ENCODE data around the gene ALDH1A3. TPM values are rescaled to one million over a fixed set of nuclear protein-coding genes. Genes with fewer than 3 reads are reported as not detected.

ALDH1A3 gene
- total and polyA plus RNA-seq, 2 donors (not counting 1 experiment from before 2014, with no cell fraction given), result not detected

GRCh38 chr15:100909565-100909964 lies 29.9 kb downstream of the ALDH1A3 start:
- H3K9ac ChIP-seq (ENCODE audit: low read length), result no peak overlapping the region
- no peaks in the 10 kb centered on the region for H3K79me2 ChIP-seq (ENCODE audit: control insufficient read depth, insufficient read depth, low read length)
- H3K4me2 ChIP-seq (replicated peaks; ENCODE audit: low read depth, low read length, poor library complexity, severe bottlenecking), result no peak overlapping the region
- ChIA-PET POLR2A (no interaction called here), CTCF (interaction anchor here (14.9 kb wide), 1 partner anchor 98 kb away, joined by 807 read pairs; no protein-coding TSS in a partner anchor)
- H3K4me3 ChIP-seq (ENCODE audit: control extremely low read depth in 1 of 5, extremely low read depth in 1 of 5, insufficient read depth in 1 of 5, low read depth in 2 of 5, low read length in 4 of 5), result no peak overlapping the region
- H3K27me3 ChIP-seq (replicated peaks in 1 of 4; ENCODE audit: control extremely low read depth in 1 of 4, control insufficient read depth in 3 of 4, insufficient read depth in 4 of 4, low read length in 3 of 4), result no peaks in the 10 kb centered on the region
- H3K4me1 Mint-ChIP-seq, result no peaks in the 10 kb centered on the region
- no peaks in the 10 kb centered on the region for H4K20me1 ChIP-seq (ENCODE audit: control insufficient read depth, insufficient read depth, low read length, poor library complexity, severe bottlenecking)
- H3K27ac Mint-ChIP-seq, result no peak overlapping the region
- DNase-seq (no peak), ATAC-seq (ENCODE audit: low read depth) (no peak)
- H3K4me3 Mint-ChIP-seq, result no peak overlapping the region
- peaks cover 2% of the 10 kb centered on the region for H3K9me3 Mint-ChIP-seq (ENCODE audit: insufficient read depth)
- no peaks in the 10 kb centered on the region for H3K4me1 ChIP-seq (ENCODE audit: control insufficient read depth in 2 of 2, insufficient read depth in 2 of 2, low read length in 2 of 2)
- peaks cover 10% of the 10 kb centered on the region for H3K27me3 Mint-ChIP-seq
- H2AFZ ChIP-seq (ENCODE audit: insufficient read depth, low read depth, low read length, poor library complexity, severe bottlenecking), result no peak overlapping the region
- H3K9me3 ChIP-seq (ENCODE audit: control extremely low read depth in 1 of 3, control insufficient read depth in 2 of 3, insufficient read depth in 1 of 3, low read length in 2 of 3), result peaks cover 0 to 1% (median 0%) of the 10 kb centered on the region in 3 donors
- intact Hi-C loops (cut with micrococcal nuclease), result no loop called here
- 100% methylated on average over 2 of the region's 4 CpGs for WGBS (ENCODE audit: insufficient coverage)
- no peak for TF ChIP-seq CTCF (IDR thresholded peaks at IDR 0.05)
- no peak for TF ChIP-seq EZH2 (IDR thresholded peaks at IDR 0.05; ENCODE audit: borderline replicate concordance, insufficient read depth, low read depth, low read length, poor library complexity, severe bottlenecking)
- no peaks in the 10 kb centered on the region for H3K36me3 ChIP-seq (replicated peaks in 1 of 2; ENCODE audit: control extremely low read depth in 1 of 2, control insufficient read depth in 1 of 2, extremely low read depth in 1 of 2, insufficient read depth in 2 of 2, low read length in 1 of 2)
- no peak overlapping the region for H3K27ac ChIP-seq (ENCODE audit: low read length in 2 of 2)

GRCh38 chr15:100909989-100910955 lies 30.6 kb downstream of the ALDH1A3 start:
- Mint-ChIP-seq H3K4me3 (no peak overlapping the region), H3K27ac (no peak overlapping the region), H3K4me1 (no peaks in the 10 kb centered on the region), H3K27me3 (peaks cover 10% of the 10 kb centered on the region), H3K9me3 (ENCODE audit: insufficient read depth) (peaks cover 2% of the 10 kb centered on the region)
- WGBS (ENCODE audit: insufficient coverage), result 92% methylated on average over 12 of the region's 12 CpGs
- Histone ChIP-seq H3K27ac (ENCODE audit: low read length in 2 of 2) (no peak overlapping the region), H3K4me3 (ENCODE audit: control extremely low read depth in 1 of 5, extremely low read depth in 1 of 5, insufficient read depth in 1 of 5, low read depth in 2 of 5, low read length in 4 of 5) (no peak overlapping the region), H2AFZ (ENCODE audit: insufficient read depth, low read depth, low read length, poor library complexity, severe bottlenecking) (no peak overlapping the region), H3K9ac (ENCODE audit: low read length) (no peak overlapping the region), H3K4me1 (ENCODE audit: control insufficient read depth in 2 of 2, insufficient read depth in 2 of 2, low read length in 2 of 2) (no peaks in the 10 kb centered on the region), H3K36me3 (replicated peaks in 1 of 2; ENCODE audit: control extremely low read depth in 1 of 2, control insufficient read depth in 1 of 2, extremely low read depth in 1 of 2, insufficient read depth in 2 of 2, low read length in 1 of 2) (no peaks in the 10 kb centered on the region), H3K4me2 (replicated peaks; ENCODE audit: low read depth, low read length, poor library complexity, severe bottlenecking) (no peak overlapping the region), H3K79me2 (ENCODE audit: control insufficient read depth, insufficient read depth, low read length) (no peaks in the 10 kb centered on the region), H3K9me3 (ENCODE audit: control extremely low read depth in 1 of 3, control insufficient read depth in 2 of 3, insufficient read depth in 1 of 3, low read length in 2 of 3) (peaks cover 0 to 1% (median 0%) of the 10 kb centered on the region in 3 donors), H3K27me3 (replicated peaks in 1 of 4; ENCODE audit: control extremely low read depth in 1 of 4, control insufficient read depth in 3 of 4, insufficient read depth in 4 of 4, low read length in 3 of 4) (no peaks in the 10 kb centered on the region), H4K20me1 (ENCODE audit: control insufficient read depth, insufficient read depth, low read length, poor library complexity, severe bottlenecking) (no peaks in the 10 kb centered on the region)
- POLR2A ChIA-PET, result no interaction called here
- no peak for ATAC-seq (ENCODE audit: low read depth)
- no peak for DNase-seq
- TF ChIP-seq CTCF (IDR thresholded peaks at IDR 0.05), result no peak
- no peak for TF ChIP-seq EZH2 (IDR thresholded peaks at IDR 0.05; ENCODE audit: borderline replicate concordance, insufficient read depth, low read depth, low read length, poor library complexity, severe bottlenecking)
- intact Hi-C loops (cut with micrococcal nuclease), result loop anchor here (10.0 kb wide), 1 partner anchor 565 kb away; the partner anchor contains the start of gene ADAMTS17
- CTCF ChIA-PET, result interaction anchor here (14.9 kb wide), 1 partner anchor 98 kb away, joined by 807 read pairs; no protein-coding TSS in a partner anchor

All from B cell (primary cell).